GM19455 (cell line): ENCODE results near the gene SIK1.
A peak's percentile ranks its signal among the peaks of the same experiment; 100 is the strongest.
"Not testable (repeated sequence)": the region's sequence is repeated elsewhere in the genome, so short reads cannot be mapped to it uniquely, and the experiment has no call there.

Source experiments
- ATAC-seq: cut with Tn5 transposase; IDR thresholded peaks from one replicate; pipeline ENCODE4 v1.9.1; 2021; ENCODE audit not compliant: unreplicated experiment

The SIK1 gene

DNA sequence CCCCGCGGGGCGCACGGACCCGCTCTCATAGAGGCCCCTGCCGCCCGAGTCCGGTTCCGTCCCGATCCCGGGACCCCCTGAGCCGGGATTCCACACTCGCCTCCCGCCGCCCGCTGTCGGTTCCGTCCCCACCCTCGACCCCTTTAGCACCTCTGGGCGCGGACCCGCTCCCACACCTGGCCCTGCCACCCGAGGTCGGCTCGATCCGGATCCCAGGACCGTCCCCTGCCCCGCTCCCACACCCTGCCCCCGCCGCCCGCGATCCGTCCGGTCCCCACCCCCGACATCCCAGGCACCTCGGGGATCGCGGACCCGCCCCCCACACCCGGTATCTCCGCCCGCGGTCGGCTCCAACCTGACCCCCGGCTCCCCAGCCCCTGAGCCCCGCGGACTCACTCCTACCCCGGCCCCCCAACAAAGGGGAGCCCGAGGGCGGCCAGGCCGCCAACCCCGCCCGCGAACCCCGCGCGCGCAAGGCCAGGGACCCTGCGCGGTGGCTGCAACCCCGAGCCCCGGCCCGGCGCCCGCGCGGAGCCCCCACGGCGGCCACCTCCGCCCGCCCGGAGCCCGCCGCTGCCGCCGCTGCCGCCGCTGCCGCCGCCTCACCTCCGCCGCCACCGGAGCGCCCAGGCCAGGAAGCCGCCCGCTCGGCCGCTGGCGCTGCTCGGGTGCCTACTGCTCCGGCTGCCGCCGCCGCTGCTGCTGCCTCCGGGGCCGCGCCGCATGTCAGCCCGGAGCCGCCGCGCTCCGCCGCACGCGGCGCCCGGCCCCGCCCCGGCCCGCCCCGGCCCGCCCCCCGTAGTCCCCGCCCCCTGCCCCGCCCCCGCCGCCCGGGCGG is at the start of gene SIK1:
TSS of gene SIK1 (minus strand) at position 728 of the 838 bp plus-strand sequence. CDS start 953 bp downstream, outside the sequence.
- peak; percentile 4 for ATAC-seq

DNA sequence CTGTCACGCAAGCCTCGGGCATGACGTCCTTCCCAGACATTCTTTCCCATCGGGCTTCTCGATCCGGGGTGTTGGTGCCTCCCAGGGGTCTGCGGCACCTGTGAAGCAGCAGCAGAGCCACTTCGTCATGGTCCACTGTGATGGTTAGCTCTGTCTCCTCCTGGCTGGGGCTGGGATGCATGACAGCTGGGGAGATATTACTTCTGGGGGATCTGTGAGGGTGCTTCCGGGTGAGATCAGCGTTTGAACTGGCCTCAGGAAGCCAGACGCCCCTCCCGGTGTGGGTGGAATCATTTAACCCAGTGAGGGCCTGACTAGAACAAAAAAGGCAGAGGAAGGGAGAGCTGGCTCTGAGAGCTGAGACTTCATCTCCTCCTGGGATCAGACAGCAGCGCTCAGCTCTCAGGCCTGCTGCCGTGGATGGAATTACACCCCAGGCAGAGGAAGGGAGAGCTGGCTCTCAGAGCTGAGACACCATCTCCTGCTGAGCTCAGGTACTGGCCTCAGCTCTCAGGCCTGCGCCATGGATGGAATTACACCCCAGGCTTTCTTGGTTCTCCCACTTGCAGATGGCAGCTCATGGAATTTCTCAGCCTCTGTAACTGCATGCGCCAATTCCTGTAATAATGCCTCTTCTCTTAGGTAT is 44.8 kb upstream of the SIK1 start:
- not testable (repeated sequence) for ATAC-seq

DNA sequence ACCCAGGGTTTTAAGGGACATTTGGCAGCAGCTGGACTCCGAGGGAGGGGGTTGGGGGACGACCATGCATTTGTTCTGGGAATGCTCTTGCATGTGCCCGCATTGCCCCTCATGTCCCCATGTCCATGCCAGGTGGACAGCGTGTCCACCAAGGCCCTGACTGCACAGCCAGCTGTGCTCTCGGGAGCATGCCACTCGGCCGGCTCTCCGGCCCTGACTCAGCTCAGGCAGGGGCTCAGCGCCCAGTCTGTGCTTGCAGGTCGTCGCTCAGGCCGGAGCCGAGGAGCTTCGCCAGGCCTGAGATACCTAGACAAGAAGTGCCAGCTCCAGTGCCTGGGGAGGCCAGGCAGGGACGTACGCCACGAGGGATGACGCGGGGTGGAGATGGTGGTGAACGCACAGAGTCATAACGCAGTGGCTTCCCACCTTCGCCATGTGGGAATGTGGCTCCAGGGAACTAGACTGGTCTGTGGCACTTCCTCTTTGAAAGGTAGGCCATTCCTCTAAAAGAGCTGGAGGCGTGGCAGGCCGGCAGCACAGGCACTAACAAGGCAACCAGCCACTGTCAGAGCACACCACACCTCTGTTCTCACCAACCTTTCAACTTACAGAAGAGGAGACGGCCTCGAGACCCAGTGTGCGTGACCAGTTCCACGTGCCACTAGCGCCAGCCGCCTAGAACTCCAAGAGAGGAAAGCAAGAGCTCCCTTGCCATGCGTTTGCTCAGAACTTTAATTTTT is 43.0 kb upstream of the SIK1 start:
- ATAC-seq, result not testable (repeated sequence)

DNA sequence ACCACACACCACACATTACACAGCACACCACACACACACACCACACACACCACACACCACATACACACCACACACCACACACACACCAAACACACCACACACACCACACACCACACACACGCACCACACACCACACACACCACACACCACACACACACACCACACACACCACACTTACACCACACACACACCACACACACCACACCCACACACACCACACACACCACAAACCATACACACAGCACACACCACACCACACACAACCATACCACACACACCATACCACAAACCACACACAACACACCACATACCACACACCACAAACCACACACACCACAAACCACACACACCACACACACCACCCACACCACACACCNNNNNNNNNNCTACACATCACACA is 40.9 kb upstream of the SIK1 start:
- no peak for ATAC-seq

DNA sequence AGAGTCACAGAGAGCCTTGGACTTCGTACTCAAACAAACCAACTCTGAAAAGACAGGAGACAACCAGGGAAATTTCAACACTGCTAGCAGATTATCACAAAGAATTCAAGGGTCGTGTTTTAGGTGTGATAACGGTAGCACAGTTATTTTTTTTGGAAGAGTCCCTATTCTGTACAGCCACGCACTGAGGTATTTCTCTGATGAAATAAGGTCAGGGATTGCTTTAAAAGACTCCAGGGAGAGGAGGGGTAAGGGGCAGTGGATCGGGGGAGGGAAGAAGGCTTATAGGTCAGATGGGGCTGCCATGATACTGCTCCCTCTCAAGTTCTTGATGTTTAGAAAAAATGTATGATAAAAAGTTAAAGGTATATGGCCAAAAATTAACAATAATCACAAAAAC is 38.2 kb upstream of the SIK1 start:
- not testable (repeated sequence) for ATAC-seq

DNA sequence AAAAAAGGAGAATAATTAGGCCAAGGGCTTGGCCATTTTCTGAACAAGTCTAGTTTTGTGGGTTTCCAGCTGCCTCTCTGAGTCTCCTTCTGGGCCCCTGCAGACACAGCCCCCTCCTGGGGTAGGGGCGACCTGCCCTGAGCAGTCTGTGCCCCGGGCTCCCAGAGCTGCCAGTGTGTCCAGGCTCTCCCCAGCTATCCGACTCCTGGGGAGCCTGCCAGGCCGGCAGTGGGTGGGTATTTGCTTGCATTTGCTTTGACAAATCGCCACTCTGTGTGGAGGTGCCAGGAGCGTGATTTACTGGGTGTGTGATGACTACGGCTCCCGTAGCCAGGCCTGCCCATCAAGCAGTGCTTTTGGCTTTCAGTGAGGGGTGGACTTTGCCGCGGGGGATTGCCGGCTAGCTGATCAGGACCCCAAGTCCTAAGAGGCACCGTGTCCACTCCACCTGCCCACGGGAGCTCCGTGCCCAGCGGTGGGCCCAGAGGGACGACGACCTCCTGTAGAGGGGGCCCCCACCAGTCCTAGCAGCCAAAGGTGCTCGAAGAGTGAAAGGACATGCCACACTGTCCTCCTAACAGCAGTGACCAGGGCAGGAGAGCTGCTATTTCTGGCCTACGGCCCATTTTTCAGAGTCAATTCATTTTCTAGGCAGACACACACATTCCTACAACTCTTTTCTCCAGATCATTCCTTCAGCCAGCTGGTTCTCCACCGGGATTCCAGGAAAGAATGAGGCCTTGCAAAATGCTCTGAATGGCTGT is 36.7 kb upstream of the SIK1 start:
- not testable (repeated sequence) for ATAC-seq

DNA sequence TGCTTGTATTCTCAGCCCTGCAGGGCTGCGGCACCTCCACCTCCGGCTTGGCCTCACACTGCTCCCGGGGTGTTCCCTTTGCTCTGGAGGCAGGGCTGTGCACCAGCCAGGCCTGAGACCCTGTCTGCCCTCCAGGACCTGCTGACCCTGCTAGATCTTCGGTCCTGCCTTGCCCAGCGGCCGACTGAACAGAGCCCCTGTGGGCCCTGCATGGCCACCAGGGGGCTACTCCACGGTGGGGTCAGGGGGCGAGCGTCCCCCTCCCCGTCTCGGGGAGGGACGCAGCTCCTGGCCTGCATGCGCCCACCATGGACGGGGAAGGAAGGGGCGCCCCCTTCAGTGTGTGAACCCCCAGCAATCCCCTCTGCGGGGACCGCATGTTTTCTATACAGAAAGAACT is 36.0 kb upstream of the SIK1 start:
- not testable (repeated sequence) for ATAC-seq

DNA sequence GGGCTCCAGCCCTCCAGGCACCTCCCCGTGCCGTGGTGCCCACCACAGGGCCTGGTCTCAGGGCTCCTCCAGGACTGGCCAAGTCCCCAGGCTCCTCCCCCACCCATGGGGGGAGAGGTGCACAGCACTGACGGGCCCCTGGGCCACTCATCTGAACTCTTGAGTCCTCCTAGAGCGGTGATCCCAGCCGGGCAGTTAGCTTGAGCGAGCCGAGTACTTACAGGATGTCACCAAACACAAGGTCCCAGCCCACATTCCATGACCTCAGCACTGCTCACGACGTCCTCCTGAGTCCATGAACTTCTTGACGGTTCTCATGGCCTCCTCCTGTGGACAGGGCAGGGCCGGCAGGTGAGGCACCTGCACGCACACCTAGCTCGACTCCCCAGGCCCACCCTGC is 33.5 kb upstream of the SIK1 start:
- not testable (repeated sequence) for ATAC-seq

DNA sequence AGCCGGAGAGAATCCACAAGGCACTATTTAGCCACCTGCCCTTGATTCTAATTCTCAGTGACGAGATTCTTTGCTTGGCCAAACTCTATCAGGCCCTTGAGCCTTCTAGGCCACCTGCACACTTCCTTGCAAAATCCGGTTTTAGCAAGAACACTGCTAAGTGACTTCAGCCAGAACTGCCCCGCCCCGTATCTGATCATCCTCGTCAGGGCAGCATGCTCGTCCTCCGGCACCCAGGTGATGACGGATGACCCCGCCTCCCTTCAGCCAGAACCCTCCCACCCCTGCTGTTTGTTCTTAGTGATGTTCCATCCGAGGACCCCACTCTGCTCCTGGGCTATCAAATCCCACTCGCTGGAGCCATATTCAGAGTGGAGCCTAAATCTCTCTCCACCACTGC is 32.1 kb upstream of the SIK1 start:
- ATAC-seq, result not testable (repeated sequence)

DNA sequence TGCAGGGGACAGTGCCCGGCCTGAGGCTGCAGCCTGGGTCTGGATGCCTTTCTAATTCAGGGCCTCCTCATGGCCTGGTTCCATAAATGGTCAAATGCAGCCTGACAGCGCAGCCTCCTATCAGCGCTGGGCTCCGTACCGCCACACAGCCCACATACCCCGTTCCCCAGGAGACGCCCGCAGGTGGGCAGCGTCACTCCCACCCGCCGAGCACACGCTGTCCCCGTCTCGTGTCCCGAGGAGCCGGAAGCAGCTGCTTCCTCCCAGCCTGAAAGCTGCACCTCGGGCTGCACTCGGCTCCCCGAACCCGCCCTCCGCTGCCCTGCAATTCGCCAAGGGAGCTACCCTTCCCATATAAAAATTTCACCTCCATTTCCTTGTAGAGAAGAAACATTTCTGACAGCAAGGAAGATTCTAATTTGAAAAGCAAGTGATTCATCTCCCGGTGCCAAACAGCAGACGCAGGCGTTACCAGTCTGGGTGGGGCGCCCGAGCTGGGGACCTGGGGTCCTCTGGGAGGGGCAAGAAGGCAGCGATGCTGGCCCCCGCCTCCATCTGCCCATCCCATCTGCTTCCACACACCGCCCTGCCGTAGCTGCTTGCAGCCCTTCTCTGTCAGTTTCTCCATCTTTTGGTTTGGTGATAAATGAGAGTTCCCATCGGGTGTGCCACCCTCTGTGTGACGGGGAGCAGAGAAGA is 29.8 kb upstream of the SIK1 start:
- ATAC-seq, result not testable (repeated sequence)

DNA sequence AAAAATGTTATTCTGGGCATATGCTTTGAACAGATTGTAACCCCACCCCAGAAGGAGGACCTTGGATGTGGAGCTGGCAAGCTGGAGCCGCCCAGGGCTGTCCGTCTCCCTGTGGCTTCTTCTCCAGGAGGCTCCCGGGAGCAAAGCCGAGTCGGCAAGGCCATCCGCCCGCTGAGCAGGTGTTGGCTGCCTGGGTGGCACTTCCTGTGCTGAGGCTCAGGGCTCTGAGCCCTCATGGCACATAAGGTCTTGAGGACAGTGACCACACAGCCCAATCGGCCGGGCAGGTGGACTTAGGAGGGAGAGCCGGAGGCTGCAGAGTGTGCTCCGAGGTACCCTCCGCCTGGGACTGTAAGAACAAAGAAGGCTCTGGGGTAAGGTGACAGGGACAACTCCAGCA is 28.8 kb upstream of the SIK1 start:
- ATAC-seq, result not testable (repeated sequence)

DNA sequence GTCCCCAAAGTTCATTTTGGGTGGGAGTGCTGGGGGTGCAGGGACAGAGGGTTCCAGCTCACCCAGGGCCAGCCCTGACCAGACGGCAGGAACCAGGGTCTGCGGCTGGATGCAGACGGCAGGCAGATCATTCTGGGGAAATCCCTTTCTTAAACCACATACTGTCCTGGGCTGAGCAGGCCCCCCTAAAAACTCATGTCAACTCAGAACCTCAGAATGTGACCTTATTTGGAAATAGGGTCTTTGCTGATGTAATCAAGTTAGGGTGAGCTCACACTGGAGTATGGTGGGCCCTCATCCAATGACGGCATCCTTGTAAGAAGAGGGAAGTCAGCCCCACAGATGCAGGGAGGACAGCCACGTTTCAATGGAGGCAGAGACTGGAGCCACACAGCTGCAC is 27.2 kb upstream of the SIK1 start:
- ATAC-seq, result not testable (repeated sequence)

DNA sequence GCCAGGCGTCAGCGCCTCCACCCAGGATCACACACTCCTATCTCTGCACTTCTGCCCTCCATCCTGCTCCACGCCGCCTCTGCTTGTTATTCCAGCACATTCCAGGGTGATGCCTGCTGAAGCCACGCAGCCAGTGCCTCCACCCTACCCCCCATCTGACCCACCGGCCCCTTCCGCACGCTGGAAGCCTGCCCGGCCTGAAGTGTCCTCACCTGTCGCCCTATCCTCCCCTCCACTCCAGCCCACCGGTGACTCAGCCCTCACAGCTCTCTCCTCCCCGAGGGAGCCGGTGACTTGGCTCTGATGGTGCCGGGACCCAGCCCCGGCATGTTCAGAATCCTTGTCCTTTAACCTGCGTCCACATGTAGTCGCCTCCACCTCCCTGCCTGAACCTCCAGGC is 24.9 kb upstream of the SIK1 start:
- not testable (repeated sequence) for ATAC-seq

DNA sequence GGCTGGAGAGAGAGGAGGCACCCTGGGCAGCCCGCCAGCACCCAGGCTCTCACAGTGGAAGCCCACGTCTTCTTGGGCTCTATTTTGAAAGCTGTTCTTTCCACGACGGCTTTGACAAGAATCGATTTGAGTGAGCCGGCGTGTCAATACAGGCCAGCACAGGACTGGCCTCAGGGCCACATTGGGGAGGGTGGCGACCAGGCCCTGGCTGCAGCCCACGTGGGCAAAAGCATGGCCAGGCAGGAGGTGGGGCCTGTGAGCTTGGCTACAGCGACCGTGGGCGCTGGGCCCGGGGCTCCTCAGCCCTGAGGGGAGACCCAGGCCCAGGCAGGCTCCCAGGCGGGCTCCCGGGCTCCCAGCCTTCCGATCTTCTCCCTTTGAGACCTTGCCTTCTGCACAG is 23.4 kb upstream of the SIK1 start:
- not testable (repeated sequence) for ATAC-seq

DNA sequence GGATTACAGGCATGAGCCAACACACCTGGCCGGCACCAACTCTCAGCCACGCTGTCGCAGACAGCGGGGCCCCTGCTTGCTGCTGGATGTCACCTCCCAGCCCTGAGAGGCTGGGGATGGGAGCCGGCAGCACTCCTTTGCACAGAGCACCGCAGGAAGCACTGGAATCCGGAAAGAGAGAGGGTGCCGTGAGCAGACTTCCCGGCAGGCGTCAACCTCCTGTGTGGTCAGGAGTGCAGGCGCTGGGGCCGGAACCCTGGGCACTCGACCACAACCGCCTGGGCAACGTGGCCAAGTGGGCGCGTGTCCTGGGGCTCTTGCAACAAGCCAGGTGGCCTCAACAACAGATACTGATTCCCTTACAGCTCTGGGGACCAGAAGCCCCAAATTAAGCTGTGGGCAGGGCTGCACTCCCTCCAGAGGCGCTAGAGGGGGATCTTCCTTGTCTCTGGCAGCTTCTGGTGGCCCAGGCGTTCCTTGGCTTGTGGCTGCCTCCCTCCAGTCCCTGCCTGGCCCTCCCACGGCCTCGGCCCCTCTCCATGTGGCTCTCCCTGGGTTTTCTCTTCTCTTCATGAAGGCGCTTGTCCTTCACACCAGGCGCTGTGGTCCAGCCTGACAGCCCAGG is 20.5 kb upstream of the SIK1 start:
- ATAC-seq, result not testable (repeated sequence)

DNA sequence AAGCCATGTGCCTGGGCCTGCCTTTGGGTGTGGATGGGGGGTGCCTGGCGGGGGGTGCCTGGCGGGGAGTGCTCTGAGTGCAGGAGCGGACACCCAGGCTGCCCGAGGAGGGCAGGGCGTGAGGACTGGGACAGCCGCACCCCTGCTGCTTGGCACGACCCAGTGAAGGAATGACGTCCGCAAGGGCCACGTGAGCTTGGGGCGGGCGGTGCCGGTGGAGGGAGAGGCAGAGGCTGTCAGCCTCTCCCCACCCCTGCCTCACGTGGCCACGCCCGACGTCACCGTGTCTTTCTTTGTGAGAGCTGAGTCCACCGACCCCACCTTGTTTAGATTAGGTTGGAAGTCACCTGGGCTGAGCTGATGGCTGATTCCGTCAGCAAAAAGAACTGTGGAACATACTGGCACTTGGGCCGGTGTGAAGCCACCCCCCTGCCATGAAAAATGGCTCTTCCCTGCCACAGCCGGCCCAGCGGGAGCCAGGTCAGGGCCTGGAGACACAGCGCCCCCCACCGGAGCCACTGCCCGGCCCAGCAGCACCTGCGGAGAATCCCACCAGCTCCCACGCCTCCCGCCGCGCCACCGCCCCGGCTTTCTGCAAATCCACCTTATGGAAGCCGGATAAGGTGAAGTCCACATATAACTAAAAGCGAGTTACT is 19.5 kb upstream of the SIK1 start:
- not testable (repeated sequence) for ATAC-seq

DNA sequence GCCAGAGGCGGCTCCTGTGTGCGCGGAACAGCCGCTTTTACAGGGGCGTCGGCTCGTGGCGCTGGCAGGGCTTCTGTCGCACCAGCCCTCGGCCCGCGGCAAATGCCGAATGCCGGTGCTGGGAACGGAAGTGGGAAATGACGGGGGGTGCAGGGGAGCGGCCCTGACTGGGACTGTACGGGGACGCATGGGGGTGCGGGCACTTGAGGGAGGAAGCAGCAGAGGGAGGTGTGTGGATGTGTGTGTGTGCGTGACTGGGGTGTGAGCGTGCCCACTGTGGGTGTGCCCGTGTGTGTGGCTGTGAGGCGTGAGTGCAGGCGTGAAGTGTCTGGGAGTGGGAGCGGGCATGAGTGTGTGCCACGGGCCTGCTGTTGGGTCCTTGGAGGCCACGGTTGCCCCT is 17.6 kb upstream of the SIK1 start:
- not testable (repeated sequence) for ATAC-seq

DNA sequence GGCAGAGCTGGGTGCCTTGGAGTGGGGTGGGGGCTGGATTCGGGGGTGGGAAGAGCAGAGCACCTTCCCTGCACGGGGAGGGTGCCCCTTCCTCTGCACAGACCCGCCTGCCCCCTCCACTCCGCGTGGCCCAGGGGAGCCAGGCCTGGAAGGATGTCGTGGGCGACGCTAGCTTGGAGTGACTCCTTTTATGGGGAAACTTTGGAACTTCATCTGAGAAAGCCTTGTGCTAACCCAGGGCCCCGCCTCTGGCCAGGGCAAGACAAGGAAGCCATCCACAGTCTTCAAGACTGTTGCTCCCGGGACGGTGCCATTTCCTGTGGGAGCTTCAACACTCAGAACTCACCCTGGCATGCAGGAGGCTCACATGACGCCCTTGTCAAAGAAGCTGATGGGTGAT is 15.6 kb upstream of the SIK1 start:
- not testable (repeated sequence) for ATAC-seq
